Effector memory CD4-positive, alpha-beta T cell (primary cell): Measurements from ENCODE around the gene MYO1F.
A peak's percentile ranks its signal among the peaks of the same experiment; 100 is the strongest.
"Not testable (repeated sequence)": the region's sequence is repeated elsewhere in the genome, so short reads cannot be mapped to it uniquely, and the experiment has no call there.

ENCODE experiments used
- DNase-seq, 3 donors: peaks; one replicate each; pipeline ENCODE4 v3.0.0-alpha.2; 2020
- H3K27ac ChIP-seq: 2 replicates; pipeline ENCODE4 v1.7.0; 2013; ENCODE audit warnings: mild to moderate bottlenecking, low read length, moderate library complexity; ENCODE audit not compliant: insufficient read depth, poor library complexity, severe bottlenecking
- H3K27me3 ChIP-seq: replicated peaks from 2 replicates; pipeline ENCODE4 v1.7.0; 2013; ENCODE audit warnings: mild to moderate bottlenecking, low read length; ENCODE audit not compliant: insufficient read depth, control insufficient read depth, poor library complexity, severe bottlenecking
- H3K36me3 ChIP-seq: 2 replicates; pipeline ENCODE4 v1.7.0; 2013; ENCODE audit warnings: mild to moderate bottlenecking, low read length, moderate library complexity; ENCODE audit not compliant: control insufficient read depth, insufficient read depth
- H3K4me1 ChIP-seq: 2 replicates; pipeline ENCODE4 v1.7.0; 2013; ENCODE audit warnings: low read length, mild to moderate bottlenecking; ENCODE audit not compliant: control insufficient read depth, insufficient read depth, poor library complexity, severe bottlenecking
- H3K4me3 ChIP-seq: 2 replicates; pipeline ENCODE4 v1.7.0; 2013; ENCODE audit warnings: low read length, low read depth, mild to moderate bottlenecking; ENCODE audit not compliant: insufficient read depth, poor library complexity, severe bottlenecking
- H3K9me3 ChIP-seq: 2 replicates; pipeline ENCODE4 v1.7.0; 2013; ENCODE audit warnings: mild to moderate bottlenecking, low read length, moderate library complexity; ENCODE audit not compliant: control insufficient read depth
- total RNA-seq, 3 donors: gene quantifications; one replicate each; lab custom pipeline; 2026; lab: John Stamatoyannopoulos, UW

The MYO1F gene
- 278 to 460 (median 383) reads per million in 3 donors for total RNA-seq

DNA sequence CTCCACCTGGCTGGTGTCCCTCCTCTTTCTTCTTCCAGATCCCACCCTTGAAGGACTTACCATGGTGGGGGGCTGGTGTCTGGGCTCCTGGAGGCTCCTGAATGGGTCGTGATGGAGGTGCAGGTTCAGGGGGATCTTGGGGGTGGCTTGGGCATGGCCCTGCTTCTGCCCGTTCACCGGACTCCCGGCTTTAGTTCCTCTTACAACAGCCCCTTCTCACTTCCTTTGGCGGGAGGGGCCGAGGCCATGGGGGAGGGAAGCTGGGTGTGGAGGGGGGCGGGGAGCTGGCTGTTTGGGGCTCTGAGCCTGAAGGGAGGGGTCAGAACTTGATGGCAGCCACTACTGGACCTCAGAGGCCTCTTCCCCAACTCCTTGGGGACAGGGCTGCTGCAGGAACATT is at the start of gene MYO1F:
TSS of gene MYO1F (minus strand) at position 196 of the 400 bp plus-strand sequence. CDS start at position 63, 133 bp downstream.
- peak within 1 kb of the TSS; percentile 78 for H3K4me3 ChIP-seq
- no peak for DNase-seq

DNA sequence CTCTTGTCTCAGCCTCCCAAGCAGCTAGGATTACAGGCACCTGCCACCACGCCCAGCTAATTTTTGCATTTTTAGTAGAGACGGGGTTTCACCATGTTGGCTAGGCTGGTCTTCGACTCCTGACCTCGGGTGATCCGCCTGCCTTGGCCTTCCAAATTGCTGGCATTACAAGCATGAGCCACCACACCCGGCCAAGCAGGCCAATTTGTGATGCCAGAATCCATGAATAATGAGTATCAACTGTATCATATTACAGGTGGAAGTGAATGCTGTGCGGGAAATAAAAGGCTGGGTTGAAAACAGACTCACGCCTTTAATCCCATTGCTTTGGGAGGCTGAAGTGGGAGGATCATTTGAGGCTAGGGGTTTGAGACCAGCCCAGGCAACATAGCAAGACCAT is 49.6 kb upstream of the MYO1F start:
- no peak for DNase-seq
- Histone ChIP-seq H3K4me1 (no peaks in the 10 kb centered on the region), H3K36me3 (no peaks in the 10 kb centered on the region), H3K27me3 (no peaks in the 10 kb centered on the region), H3K27ac (no peak overlapping the region), H3K9me3 (no peaks in the 10 kb centered on the region), H3K4me3 (no peak overlapping the region)

More for the DNA sequence above, at the start of gene MYO1F:
- peak within 1 kb of the TSS; percentile 66 for H3K27ac ChIP-seq
- H3K36me3 ChIP-seq = no peaks in the 10 kb centered on the region
- peaks cover 57% of the 10 kb centered on the region for H3K4me1 ChIP-seq
- H3K9me3 ChIP-seq = no peaks in the 10 kb centered on the region
- H3K27me3 ChIP-seq = no peaks in the 10 kb centered on the region

DNA sequence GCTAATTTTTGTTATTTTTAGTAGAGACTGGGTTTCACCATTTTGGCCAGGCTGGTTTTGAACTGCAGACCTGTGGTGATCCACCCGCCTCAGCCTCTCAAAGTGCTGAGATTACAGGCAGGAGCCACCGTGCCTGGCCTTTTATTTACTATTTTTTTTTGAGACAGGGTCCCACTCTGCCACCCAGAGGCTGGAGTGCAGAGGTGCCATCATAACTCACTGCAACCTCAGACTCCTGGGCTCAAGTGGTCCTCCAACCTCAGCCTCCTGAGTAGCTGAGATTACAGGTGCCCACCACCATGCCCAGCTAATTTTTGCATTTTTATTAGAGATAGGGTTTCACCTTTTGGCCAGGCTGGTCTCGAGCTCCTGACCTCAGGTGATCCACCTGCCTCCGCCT is 45.6 kb upstream of the MYO1F start:
- DNase-seq, H3K4me1 ChIP-seq, H3K9me3 ChIP-seq, H3K36me3 ChIP-seq, H3K27ac ChIP-seq, H3K4me3 ChIP-seq, H3K27me3 ChIP-seq: not testable (repeated sequence)

DNA sequence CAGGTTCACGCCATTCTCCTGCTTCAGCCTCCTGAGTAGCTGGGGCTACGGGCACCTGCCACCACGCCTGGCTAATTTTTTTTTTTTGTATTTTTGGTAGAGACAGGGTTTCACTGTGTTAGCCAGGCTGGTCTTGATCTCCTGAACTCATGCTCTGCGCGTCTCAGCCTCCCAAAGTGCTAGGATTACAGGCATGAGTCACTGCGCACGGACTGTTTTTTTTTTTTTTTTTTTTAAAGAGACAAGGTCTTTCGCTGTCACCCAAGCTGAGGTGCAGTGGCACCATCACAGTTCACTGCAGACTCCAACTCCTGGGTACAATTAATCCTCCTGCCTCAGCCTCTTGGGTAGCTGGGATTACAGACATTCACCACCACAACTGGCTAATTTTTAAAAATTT is 41.5 kb upstream of the MYO1F start:
- H3K4me1 ChIP-seq = no peaks in the 10 kb centered on the region
- no peak overlapping the region for H3K4me3 ChIP-seq
- H3K36me3 ChIP-seq = no peaks in the 10 kb centered on the region
- no peak for DNase-seq
- H3K27me3 ChIP-seq = no peaks in the 10 kb centered on the region
- H3K27ac ChIP-seq = no peak overlapping the region
- H3K9me3 ChIP-seq = no peaks in the 10 kb centered on the region

DNA sequence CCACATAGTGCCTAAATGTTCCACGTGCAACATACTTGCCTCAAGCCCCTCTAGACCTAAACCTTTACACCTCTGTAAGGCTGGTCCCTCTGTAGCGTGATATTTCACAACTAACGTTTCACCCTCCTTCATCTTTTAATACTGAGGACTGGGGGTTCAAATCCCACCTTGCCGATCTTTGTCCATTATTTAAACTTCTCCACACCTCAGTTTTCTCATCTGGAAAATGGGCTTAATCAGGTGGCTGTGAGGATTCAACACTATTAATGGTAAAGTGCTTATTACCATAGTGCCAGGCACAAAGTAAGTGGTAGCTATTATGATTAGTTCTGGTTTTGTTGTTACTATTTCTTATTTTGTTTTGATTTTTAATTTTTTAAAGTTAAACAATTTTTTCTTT is 40.7 kb upstream of the MYO1F start:
- Histone ChIP-seq H3K4me3 (no peak overlapping the region), H3K27me3 (no peaks in the 10 kb centered on the region), H3K27ac (no peak overlapping the region), H3K4me1 (no peaks in the 10 kb centered on the region), H3K9me3 (no peaks in the 10 kb centered on the region), H3K36me3 (no peaks in the 10 kb centered on the region)
- DNase-seq = no peak

DNA sequence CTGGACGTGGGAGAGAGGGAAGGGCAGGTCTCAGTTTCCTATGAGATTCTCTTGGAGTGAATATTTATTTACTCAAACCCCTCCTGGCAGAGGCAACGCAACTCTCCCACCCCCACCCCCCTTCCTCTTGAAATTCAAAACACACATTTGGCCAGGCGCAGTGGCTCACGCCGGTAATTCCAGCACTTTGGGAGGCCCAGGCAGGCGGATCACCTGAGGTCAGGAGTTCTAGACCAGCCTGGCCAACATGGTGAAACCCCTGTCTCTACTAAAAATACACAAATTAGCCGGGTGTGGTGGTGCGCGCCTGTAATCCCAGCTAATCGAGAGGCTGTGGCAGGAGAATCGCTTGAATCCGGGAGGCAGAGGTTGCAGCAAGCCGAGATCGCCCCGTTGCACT is 40.1 kb upstream of the MYO1F start:
- H3K27me3 ChIP-seq, H3K4me3 ChIP-seq, H3K36me3 ChIP-seq, H3K27ac ChIP-seq, DNase-seq, H3K4me1 ChIP-seq, H3K9me3 ChIP-seq: not testable (repeated sequence)

DNA sequence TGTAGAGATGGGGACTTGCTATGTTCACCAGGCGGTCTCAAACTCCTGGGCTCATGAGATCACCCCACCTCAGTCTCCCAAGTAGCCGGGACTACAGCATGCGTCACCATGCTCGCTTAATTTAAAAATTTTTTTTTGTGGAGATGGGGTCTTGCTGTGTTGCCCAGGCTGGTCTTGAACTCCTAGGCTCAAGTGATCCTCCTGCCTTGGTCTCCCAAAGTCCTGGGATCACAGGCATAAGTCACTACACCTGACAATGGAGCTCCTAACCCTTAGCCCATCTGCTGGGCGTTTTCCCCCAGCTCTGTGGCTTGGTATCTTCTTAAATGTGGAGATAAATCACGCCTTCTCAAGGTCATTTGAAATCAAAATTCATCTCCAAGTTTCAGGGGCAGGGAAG is 39.6 kb upstream of the MYO1F start:
- DNase-seq = no peak
- H3K27me3 ChIP-seq = no peaks in the 10 kb centered on the region
- H3K4me3 ChIP-seq = no peak overlapping the region
- H3K36me3 ChIP-seq = no peaks in the 10 kb centered on the region
- H3K9me3 ChIP-seq = no peaks in the 10 kb centered on the region
- H3K4me1 ChIP-seq = no peaks in the 10 kb centered on the region
- no peak overlapping the region for H3K27ac ChIP-seq

DNA sequence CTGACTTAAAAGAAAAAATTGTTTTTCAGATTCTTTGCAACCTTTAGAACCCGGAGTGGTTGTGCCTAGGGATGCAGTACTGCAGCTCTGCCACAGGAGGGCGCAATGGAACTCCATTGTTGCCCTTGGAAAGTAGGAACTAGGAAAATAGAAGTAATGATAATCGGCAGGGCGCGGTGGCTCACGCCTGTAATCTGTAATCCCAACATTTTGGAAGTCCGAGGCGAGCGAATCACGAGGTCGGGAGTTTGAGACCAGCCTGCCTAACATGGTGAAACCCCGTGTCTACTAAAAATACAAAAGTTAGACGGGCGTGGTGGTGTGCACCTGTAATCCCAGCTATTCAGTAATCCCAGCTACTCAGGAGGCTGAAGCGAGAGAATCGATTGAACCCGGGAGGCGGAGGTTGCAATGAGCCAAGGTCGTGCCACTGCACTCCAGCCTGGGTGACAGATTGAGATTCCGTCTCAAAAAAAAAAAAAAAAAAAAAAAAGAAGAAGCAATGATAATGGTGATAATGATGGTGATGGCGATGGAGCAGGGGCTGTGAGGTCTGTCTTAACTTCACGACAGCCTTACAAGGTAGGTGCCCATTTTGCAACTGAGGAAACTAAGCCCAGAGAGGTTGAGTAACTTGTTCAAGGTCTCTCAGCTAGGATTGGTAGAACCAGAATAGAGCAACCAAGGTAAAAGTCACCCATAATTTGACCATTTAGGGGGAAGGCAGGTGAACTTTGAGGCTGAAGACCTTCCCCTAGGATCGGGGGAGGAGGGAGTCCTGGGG is 38.8 kb upstream of the MYO1F start:
- no peaks in the 10 kb centered on the region for H3K9me3 ChIP-seq
- H3K36me3 ChIP-seq = no peaks in the 10 kb centered on the region
- peak; percentile 21 to 40 (median 24) for DNase-seq
- H3K4me1 ChIP-seq = no peaks in the 10 kb centered on the region
- no peaks in the 10 kb centered on the region for H3K27me3 ChIP-seq
- H3K4me3 ChIP-seq = no peak overlapping the region
- no peak overlapping the region for H3K27ac ChIP-seq

DNA sequence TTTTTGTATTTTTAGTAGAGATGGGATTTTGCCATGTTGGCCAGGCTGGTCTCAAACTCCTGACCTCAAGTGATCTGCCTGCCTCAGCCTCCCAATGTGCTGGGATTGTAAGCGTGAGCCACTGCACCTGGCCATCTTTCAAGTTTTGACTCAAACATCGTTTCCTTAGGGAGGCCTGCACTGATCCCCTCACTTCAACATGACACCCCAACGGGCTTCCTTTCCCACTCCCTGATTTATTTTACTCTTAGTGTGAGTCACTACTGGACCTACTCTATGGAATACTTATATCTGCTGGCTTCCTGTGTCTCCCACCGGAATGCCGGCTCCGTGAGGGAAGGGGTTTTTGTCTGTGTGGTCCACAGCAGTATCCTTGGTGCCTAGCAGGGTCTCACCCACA is 37.8 kb upstream of the MYO1F start:
- Histone ChIP-seq H3K4me1 (no peaks in the 10 kb centered on the region), H3K36me3 (no peaks in the 10 kb centered on the region), H3K9me3 (no peaks in the 10 kb centered on the region), H3K27me3 (no peaks in the 10 kb centered on the region), H3K27ac (no peak overlapping the region), H3K4me3 (no peak overlapping the region)
- no peak for DNase-seq

DNA sequence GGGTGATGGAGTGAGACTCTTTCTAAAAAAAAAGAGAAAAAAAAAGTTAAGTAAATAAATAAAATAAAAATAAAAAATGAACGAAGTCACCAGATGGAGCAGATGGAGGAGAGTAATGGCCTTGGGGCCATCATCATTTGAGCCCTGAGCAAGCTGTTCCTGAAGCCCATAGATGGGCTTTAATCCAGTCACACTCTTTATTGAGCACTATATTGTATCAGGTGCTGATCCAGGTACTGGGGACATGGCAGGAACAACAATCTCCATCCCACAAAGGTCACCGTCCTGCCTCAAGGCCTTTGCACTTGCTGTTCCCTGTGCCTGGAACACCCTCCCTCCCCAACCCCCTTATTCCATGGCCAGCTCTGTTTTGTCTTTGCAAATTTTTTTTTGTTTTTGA is 37.2 kb upstream of the MYO1F start:
- Histone ChIP-seq H3K9me3 (no peaks in the 10 kb centered on the region), H3K27me3 (no peaks in the 10 kb centered on the region), H3K4me1 (peaks cover 3% of the 10 kb centered on the region), H3K27ac (no peak overlapping the region), H3K4me3 (no peak overlapping the region), H3K36me3 (no peaks in the 10 kb centered on the region)
- DNase-seq = no peak
